ENCODE results near the gene MARF1. TPM values are rescaled to one million over a fixed set of nuclear protein-coding genes. Genes with fewer than 3 reads are reported as not detected.
"Not testable (repeated sequence)": the region's sequence is repeated elsewhere in the genome, so short reads cannot be mapped to it uniquely, and the experiment has no call there.

Gene MARF1
- total and polyA plus RNA-seq, 8 donors, result 15.5 to 65.3 (median 37.2) TPM

DNA sequence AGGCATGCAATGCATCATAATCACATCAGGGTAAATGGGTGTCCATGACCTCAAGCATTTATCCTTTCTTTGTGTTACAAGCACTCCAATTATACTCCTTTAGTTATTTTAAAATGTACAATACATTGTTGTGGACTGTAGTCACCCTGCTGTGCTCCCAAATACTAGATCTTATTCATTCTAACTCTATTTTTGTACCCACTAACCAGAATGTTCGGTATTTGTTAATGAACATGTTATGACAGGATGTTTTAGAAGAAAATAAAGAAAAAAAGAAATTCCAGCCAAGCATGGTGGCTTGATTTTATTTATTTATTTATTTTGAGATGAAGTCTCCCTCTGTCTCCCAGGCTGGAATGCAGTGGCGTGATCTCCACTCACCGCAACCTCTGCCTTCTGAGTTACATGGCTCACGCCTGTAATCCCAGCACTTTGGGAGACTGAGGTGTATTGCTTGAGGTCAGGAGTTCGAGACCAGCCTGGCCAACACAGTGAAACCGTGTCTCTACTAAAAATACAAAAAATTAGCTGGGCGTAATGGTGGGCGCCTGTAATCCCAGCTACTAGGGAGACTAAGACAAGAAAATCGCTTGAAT, 5.3 kb upstream of the MARF1 start:
- Histone ChIP-seq H3K36me3 (peaks cover 0 to 7% (median 0%) of the 10 kb centered on the region in 4 donors), H3K27ac (no peak overlapping the region), H3K27me3 (no peaks in the 10 kb centered on the region), H3K4me1 (peaks cover 4 to 51% (median 38%) of the 10 kb centered on the region in 4 donors), H3K4me3 (no peak overlapping the region), H3K9me3 (no peaks in the 10 kb centered on the region)
- no peak for TF ChIP-seq POLR2AphosphoS5 (IDR thresholded peaks at IDR 0.05)
- TF ChIP-seq POLR2A (IDR thresholded peaks at IDR 0.05), result no peak
- TF ChIP-seq, protein P1, sequence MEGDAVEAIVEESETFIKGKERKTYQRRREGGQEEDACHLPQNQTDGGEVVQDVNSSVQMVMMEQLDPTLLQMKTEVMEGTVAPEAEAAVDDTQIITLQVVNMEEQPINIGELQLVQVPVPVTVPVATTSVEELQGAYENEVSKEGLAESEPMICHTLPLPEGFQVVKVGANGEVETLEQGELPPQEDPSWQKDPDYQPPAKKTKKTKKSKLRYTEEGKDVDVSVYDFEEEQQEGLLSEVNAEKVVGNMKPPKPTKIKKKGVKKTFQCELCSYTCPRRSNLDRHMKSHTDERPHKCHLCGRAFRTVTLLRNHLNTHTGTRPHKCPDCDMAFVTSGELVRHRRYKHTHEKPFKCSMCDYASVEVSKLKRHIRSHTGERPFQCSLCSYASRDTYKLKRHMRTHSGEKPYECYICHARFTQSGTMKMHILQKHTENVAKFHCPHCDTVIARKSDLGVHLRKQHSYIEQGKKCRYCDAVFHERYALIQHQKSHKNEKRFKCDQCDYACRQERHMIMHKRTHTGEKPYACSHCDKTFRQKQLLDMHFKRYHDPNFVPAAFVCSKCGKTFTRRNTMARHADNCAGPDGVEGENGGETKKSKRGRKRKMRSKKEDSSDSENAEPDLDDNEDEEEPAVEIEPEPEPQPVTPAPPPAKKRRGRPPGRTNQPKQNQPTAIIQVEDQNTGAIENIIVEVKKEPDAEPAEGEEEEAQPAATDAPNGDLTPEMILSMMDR (IDR thresholded peaks at IDR 0.05), result no peak
- no peak for TF ChIP-seq EP300 (IDR thresholded peaks at IDR 0.05)
- intact Hi-C loops (cut with DNase I; ENCODE audit: low total_unique reads), result no loop called here
- no peak for DNase-seq
- 89 to 93% (median 91%) methylated on average over 9 of the region's 9 CpGs for WGBS, 5 donors

DNA sequence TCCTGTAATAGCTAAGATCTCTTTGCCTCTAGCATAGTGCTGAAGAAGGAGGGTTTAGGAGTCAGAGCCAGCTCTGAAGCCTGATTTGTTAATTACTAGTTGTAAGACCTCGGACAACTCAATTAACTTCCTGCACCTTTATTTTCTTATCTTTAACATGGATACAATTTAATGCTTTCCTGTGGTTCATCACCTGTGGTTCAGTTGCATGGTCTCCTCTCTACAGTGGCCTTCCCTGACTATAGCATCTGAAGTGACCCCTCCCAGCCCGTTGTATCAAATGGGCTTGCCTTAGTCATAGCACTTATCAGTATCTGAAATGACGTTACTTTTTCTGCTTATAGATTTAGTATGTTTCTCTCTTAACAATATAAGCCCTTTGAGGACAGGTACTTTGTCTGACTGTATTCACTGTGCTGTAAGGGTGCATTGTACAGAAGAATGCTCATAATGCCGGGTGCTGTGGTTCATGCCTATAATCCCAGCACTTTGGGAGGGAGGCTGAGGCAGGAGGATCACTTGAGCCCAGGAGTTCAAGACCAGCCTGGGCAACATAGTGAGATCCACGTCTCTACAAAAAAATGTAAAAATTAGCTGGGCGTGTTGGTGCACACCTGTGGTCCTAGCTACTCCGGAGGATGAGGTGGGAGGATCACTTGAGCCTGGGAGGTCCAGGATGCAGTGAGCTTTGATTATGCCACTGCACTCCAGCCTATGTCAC, 4.5 kb upstream of the MARF1 start:
- intact Hi-C loops (cut with DNase I; ENCODE audit: low total_unique reads), result no loop called here
- DNase-seq, result no peak

DNA sequence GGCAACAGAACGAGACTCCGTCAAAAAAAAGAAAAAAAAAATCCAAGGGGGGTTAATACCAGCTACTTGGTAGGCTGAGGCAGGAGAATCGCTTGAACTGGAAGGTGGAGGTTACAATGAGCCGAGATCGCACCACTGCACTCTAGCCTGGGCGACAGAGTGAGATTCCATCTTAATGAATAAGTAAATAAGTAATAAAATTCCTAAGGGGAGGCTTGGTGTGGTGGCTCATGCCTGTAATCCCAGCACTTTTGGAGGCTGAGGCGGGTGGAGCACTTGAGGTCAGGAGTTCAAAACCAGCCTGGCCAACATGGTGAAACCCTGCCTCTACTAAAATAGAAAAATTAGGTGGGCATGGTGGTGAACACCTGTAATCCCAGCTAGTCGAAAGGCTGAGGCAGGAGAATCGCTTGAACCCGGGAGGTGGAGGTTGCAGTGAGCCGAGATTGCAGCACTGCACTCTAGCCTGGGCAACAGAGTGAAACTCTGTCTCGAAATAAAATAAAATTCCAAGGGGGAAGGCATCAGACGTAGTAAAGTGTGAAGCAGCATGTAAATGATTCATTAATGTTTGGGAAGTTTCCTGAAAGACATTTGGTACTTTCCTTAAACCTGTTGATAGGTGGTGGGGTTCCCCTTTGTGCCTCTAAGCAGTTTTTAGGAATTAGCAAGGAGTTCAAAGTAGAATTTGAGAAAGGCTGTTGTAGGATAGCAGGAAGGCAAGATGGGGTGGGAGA, 3.8 kb upstream of the MARF1 start:
- H3K27me3 ChIP-seq; H3K27ac ChIP-seq; intact Hi-C loops (cut with DNase I; ENCODE audit: low total_unique reads); H3K9me3 ChIP-seq; H3K36me3 ChIP-seq; DNase-seq; H3K4me3 ChIP-seq: not testable (repeated sequence)
- peaks cover 8 to 43% (median 34%) of the 10 kb centered on the region in 4 donors for H3K4me1 ChIP-seq
- WGBS, 5 donors, result 82 to 86% (median 83%) methylated on average over 13 of the region's 13 CpGs

More for the DNA sequence above, 4.5 kb upstream of the MARF1 start:
- 64 to 77% (median 71%) methylated on average over 7 of the region's 7 CpGs for WGBS, 5 donors
- Histone ChIP-seq H3K9me3 (no peaks in the 10 kb centered on the region), H3K4me1 (peaks cover 4 to 43% (median 32%) of the 10 kb centered on the region in 4 donors), H3K27me3 (no peaks in the 10 kb centered on the region), H3K36me3 (no peaks in the 10 kb centered on the region), H3K4me3 (no peak overlapping the region), H3K27ac (no peak overlapping the region)
- TF ChIP-seq EP300 (IDR thresholded peaks at IDR 0.05), result no peak
- TF ChIP-seq, protein P1 (IDR thresholded peaks at IDR 0.05), result no peak
- no peak for TF ChIP-seq POLR2A (IDR thresholded peaks at IDR 0.05)
- TF ChIP-seq POLR2AphosphoS5 (IDR thresholded peaks at IDR 0.05), result no peak

DNA sequence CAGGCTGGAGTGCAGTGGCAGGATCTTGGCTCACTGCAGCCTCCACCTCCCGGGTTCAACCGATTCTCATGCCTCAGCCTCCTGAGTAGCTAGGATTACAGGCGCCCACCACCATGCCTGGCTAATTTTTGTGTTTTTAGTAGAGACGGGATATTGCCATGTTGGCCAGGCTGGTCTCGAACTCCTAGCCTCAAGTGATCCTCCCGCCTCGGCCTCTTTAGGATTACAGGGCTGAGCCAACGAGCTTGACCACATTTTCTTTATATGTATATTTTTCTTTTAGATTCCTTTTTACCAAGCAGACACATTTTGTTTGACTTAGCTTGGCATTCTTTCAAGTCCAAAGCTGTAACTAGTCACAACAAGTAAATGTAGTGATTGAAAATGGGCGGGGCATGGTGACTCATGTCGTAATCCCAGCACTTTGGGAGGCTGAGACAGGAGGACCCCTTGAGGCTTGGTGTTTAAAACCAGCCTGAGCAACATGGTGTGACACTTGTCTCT, 2.1 kb upstream of the MARF1 start:
- H3K36me3 ChIP-seq; H3K9me3 ChIP-seq; H3K4me3 ChIP-seq; intact Hi-C loops (cut with DNase I; ENCODE audit: low total_unique reads); H3K27me3 ChIP-seq: not testable (repeated sequence)
- 55 to 65% (median 64%) methylated on average over 10 of the region's 10 CpGs for WGBS, 5 donors
- Histone ChIP-seq H3K4me1 (peaks cover 23 to 49% (median 38%) of the 10 kb centered on the region in 4 donors), H3K27ac (peak overlapping the region in 1 of 5 donors; percentile 26)
- peak; percentile 54 to 74 for DNase-seq

DNA sequence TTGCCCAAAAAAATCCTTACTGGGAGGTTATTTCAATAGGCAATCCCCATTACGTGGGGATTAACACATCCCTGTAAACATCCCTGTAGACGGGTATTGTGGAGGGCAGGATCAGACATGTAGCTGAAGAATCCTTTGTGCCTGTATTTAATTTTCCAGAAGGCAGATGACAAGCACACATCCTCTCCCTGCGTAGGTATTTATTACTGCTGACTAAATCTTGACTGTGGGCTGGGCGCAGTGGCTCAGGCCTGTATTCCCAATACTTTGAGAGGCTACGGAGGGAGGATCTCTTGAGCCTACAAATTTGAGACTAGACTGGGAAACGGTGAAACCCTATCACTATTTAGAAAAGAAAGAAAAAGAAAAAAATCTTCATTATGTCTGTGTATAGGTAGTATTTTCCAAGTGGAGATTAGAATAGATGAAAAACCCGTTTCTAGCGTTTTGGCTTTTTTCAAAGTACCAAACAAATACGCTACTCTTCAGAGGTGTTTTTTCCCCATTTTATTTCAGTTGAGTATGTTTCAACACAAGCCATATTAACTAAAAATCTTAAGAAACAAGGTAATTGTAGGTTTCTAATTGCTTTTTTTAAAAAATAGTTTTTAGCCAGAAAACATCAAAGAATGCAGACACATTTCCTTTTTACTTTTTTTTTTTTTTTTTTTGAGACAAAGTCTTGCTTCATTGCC, 1.5 kb upstream of the MARF1 start:
- H3K4me3 ChIP-seq, result no peak overlapping the region
- H3K27ac ChIP-seq, result peak overlapping the region in 2 of 5 donors; percentile 99
- WGBS, 5 donors, result 68 to 75% (median 74%) methylated on average over 9 of the region's 9 CpGs
- no peaks in the 10 kb centered on the region for H3K9me3 ChIP-seq
- TF ChIP-seq POLR2A (IDR thresholded peaks at IDR 0.05) (no peak), EP300 (IDR thresholded peaks at IDR 0.05) (no peak), POLR2AphosphoS5 (IDR thresholded peaks at IDR 0.05) (no peak)
- TF ChIP-seq, protein P1 (IDR thresholded peaks at IDR 0.05), result no peak
- H3K36me3 ChIP-seq, result peaks cover 0 to under 1% (median under 1%) of the 10 kb centered on the region in 4 donors
- no peak for DNase-seq
- peaks cover 23 to 50% (median 33%) of the 10 kb centered on the region in 4 donors for H3K4me1 ChIP-seq
- H3K27me3 ChIP-seq, result no peaks in the 10 kb centered on the region
- intact Hi-C loops (cut with DNase I; ENCODE audit: low total_unique reads), result no loop called here
